Common myeloid progenitor, CD34-positive (primary cell): Measurements from ENCODE around the gene ITPRID2.
A peak's percentile ranks its signal among the peaks of the same experiment; 100 is the strongest.

Experiments used
- CTCF ChIA-PET: fragments of 350-600 bp; sonication (Branson Sonifier 250); formaldehyde crosslinking; loops from one replicate; lab custom pipeline; 2021; ENCODE audit warnings: antibody characterized with exemption; lab: Charles Lee
- POLR2A ChIA-PET: fragments of 350-600 bp; sonication (Branson Sonifier 250); formaldehyde crosslinking; loops from one replicate; lab custom pipeline; 2021; ENCODE audit warnings: antibody characterized with exemption; lab: Charles Lee
- DNase-seq, 3 donors: peaks; one replicate each; pipeline versions ENCODE4 v3.0.0 to v3.0.0-alpha.2; 2013
- H3K27ac ChIP-seq, 2 experiments: 1 replicate in 1 of 2; 2 replicates in 1 of 2; pipeline ENCODE4 v1.7.0; 2013; ENCODE audit warnings: inconsistent platforms in 2 of 2, low read length in 2 of 2, mild to moderate bottlenecking in 2 of 2, low read depth in 1 of 2, moderate library complexity in 1 of 2; ENCODE audit not compliant: severe bottlenecking in 2 of 2, insufficient read depth in 1 of 2, poor library complexity in 1 of 2
- H3K27me3 ChIP-seq, 5 experiments: replicated peaks in 2 of 5; 1 replicate in 3 of 5; 2 replicates in 2 of 5; pipeline versions ENCODE4 v1.6.1 to v1.7.0; 2013; ENCODE audit warnings: low read length in 4 of 5, mild to moderate bottlenecking in 2 of 5, moderate library complexity in 2 of 5, inconsistent platforms in 1 of 5; ENCODE audit not compliant: insufficient read depth in 5 of 5, control insufficient read depth in 4 of 5
- H3K36me3 ChIP-seq, 4 experiments: 1 replicate in 2 of 4; 2 replicates in 2 of 4; pipeline versions ENCODE4 v1.6.1 to v1.7.0; 2013; ENCODE audit warnings: low read length in 3 of 4, control low read depth in 1 of 4, mild to moderate bottlenecking in 1 of 4; ENCODE audit not compliant: control insufficient read depth in 4 of 4, insufficient read depth in 4 of 4
- H3K4me1 ChIP-seq, 4 experiments: 1 replicate in 3 of 4; 2 replicates in 1 of 4; pipeline versions ENCODE4 v1.6.1 to v1.7.1; 2013; ENCODE audit warnings: low read length in 3 of 4, mild to moderate bottlenecking in 3 of 4, control low read depth in 1 of 4, inconsistent platforms in 1 of 4, moderate library complexity in 1 of 4; ENCODE audit not compliant: control insufficient read depth in 4 of 4, insufficient read depth in 4 of 4; ENCODE audit errors: control extremely low read depth in 1 of 4
- H3K4me3 ChIP-seq, 7 experiments: 1 replicate in 4 of 7; 2 replicates in 3 of 7; pipeline versions ENCODE4 v1.5.1 to v1.7.0; 2013; ENCODE audit warnings: mild to moderate bottlenecking in 7 of 7, low read length in 6 of 7, moderate library complexity in 6 of 7, inconsistent platforms in 2 of 7, low read depth in 2 of 7, control low read depth in 1 of 7; ENCODE audit not compliant: insufficient read depth in 4 of 7, control insufficient read depth in 1 of 7; ENCODE audit errors: extremely low read depth in 1 of 7
- H3K9me3 ChIP-seq, 5 experiments: 1 replicate in 4 of 5; 2 replicates in 1 of 5; pipeline versions ENCODE4 v1.6.1 to v1.7.1; 2013; ENCODE audit warnings: low read length in 4 of 5, mild to moderate bottlenecking in 2 of 5, inconsistent platforms in 1 of 5, low read depth in 1 of 5, moderate library complexity in 1 of 5; ENCODE audit not compliant: control insufficient read depth in 4 of 5, insufficient read depth in 2 of 5; ENCODE audit errors: control extremely low read depth in 1 of 5
- WGBS: methylation state at CpG from one replicate; pipeline ENCODE4 v1.1.5; 2013; ENCODE audit not compliant: insufficient coverage; 5-methylcytosine and 5-hydroxymethylcytosine counted together

ITPRID2 gene

DNA sequence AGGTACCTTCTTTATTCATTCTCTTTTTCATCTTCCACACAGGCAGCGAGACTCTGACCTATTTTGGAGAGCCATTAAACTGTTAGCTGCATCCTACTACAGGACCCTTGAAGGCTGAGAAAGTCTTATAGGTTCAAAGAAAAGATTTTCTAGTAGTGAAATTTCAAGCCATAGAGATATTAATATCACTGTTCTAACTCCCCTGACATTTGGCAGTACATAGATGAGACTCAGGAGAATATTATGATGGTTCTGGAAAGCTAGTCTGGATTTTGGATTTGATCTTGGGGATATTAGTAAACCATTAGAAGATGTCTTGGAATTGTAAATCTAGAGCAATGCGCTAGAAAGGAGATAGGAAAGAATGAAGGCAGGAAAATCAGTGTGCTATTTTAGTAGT is 1.3 kb upstream of the ITPRID2 start:
- peaks cover 0 to 5% (median 0%) of the 10 kb centered on the region in 4 experiments for H3K36me3 ChIP-seq
- H3K9me3 ChIP-seq: no peaks in the 10 kb centered on the region
- no peak for DNase-seq
- CTCF ChIA-PET: interaction anchor here (0.9 to 3.5 kb wide), 5 partner anchors 9 to 149 kb away, joined by 3 to 27 read pairs (median 3); no protein-coding TSS in a partner anchor
- no peaks in the 10 kb centered on the region for H3K27me3 ChIP-seq
- POLR2A ChIA-PET: interaction anchor here (0.6 kb wide), 1 partner anchor 246 kb away, joined by 6 read pairs; no protein-coding TSS in a partner anchor
- H3K4me3 ChIP-seq: no peak overlapping the region
- no peak overlapping the region for H3K27ac ChIP-seq
- WGBS: no CpG with 5 or more reads among the region's 2 CpGs
- peaks cover 19 to 32% (median 25%) of the 10 kb centered on the region in 4 experiments for H3K4me1 ChIP-seq

DNA sequence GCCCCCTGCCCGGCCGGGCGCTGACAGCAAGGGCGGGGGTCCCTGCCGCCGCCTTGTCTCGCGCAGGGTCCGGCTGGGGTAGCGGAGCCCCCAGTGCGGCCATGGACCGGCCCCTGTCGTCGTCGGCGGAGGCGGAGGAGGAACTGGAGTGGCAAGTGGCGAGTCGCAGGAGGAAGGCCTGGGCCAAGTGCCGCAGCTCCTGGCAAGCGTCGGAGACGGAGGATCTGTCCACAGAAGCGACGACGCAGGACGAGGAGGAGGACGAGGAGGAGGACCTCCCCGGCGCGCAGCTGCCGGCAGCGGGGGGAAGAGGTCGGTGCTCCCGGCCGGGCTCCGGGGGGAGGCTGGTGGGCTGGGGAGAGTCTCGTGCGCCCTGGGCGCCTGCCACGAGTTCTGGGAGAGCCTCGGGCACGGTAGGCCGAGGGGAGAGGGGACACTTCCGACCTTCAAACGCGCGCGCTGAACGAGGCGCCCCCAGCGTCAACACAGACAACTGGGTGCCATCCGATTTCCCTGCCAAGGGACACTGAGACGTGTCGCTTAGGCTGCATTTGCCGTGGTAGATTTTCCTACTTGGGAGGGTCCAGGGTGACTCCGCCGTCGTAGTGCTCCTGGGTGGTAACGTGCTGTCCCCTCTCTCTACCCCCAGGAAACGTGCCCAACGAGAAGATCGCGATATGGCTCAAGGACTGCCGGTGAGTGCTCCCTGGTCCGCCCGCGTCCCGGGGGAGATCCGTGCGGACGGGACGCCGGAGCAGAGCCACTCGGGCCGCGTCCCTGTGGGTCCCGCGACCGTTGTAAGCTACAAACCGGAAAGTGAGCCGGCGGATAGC is 652 bp downstream of the ITPRID2 start:
- CTCF ChIA-PET: interaction anchor here (0.5 to 3.5 kb wide), 7 partner anchors 8 to 142 kb away, joined by 3 to 27 read pairs (median 3); no protein-coding TSS in a partner anchor
- Histone ChIP-seq H3K36me3 (peaks cover 0 to 13% (median 4%) of the 10 kb centered on the region in 4 experiments), H3K4me3 (peak overlapping the region; percentile 64 to 92 (median 86)), H3K9me3 (no peaks in the 10 kb centered on the region), H3K27ac (peak overlapping the region; percentile 92), H3K4me1 (peaks cover 20 to 42% (median 28%) of the 10 kb centered on the region in 4 experiments), H3K27me3 (no peaks in the 10 kb centered on the region)
- 0% methylated on average over 70 of the region's 83 CpGs for WGBS
- POLR2A ChIA-PET: interaction anchor here (1.1 to 1.6 kb wide), 3 partner anchors 102 to 149 kb away, joined by 3 read pairs; no protein-coding TSS in a partner anchor
- peak; percentile 68 to 88 (median 79) for DNase-seq

DNA sequence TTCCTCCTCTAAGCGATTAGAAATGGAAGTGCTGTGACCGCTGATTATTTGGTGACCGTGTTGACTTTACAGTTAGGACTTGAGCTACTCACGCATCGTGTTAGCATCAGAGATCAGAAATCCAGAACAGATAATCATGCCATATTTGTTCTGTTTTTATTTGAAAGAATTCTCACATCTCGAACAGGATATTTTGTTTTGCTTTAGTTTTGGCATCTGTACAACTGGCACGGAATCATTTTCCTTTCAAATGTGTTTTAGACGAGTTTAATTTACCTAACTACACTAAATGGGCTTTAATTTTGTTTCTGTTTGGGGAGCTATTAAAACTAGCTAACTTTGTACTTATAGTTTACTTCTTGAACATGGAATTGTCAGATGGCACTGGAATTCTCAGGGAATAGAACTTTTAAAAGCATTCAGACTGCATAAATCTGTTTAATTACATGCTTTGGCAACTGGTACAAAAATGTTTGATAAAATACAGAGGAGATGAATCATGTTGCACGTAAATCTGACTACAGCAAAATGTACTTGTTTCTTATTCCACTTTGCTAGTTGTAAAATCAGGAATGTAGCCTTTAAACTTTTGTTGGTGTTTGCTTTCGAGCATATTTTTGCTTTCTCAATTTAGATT is 1.4 kb downstream of the ITPRID2 start:
- Histone ChIP-seq H3K27ac (peak overlapping the region; percentile 92), H3K36me3 (peaks cover 0 to 13% (median 4%) of the 10 kb centered on the region in 4 experiments), H3K27me3 (no peaks in the 10 kb centered on the region), H3K4me3 (peak overlapping the region; percentile 64 to 92 (median 86)), H3K9me3 (no peaks in the 10 kb centered on the region), H3K4me1 (peaks cover 20 to 42% (median 28%) of the 10 kb centered on the region in 4 experiments)
- peak in 2 of 3 donors; percentile 19 to 74 for DNase-seq
- CTCF ChIA-PET: interaction anchor here (0.5 to 3.5 kb wide), 5 partner anchors 11 to 142 kb away, joined by 3 to 27 read pairs (median 3); no protein-coding TSS in a partner anchor
- 5% methylated on average over 4 of the region's 10 CpGs for WGBS
- POLR2A ChIA-PET: interaction anchor here (1.1 to 1.6 kb wide), 2 partner anchors 104 to 150 kb away, joined by 3 read pairs; no protein-coding TSS in a partner anchor

DNA sequence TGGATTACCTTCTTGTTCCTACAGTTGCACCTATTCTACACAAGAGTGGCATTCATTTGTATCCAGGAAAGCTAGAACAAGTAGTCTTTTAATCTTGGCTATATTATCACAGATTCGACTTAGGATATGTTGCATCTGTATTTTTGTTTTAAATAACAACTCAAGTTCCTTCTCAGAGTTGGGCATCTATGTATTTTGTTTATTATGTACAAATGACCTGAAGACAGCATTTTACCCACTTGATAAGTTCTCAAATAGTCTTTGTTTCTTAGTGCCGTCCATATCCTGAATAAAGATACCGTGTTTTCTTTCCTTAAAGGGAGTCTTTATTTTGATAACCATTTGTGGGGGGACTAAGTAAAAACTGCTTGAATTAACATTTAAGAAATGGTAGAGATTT is 2.9 kb downstream of the ITPRID2 start:
- H3K27me3 ChIP-seq: no peaks in the 10 kb centered on the region
- H3K4me3 ChIP-seq: peak overlapping the region in 4 of 7 experiments; percentile 13 to 92 (median 76)
- H3K27ac ChIP-seq: no peak overlapping the region
- WGBS: no CpG with 5 or more reads among the region's 3 CpGs
- peaks cover 20 to 42% (median 28%) of the 10 kb centered on the region in 4 experiments for H3K4me1 ChIP-seq
- POLR2A ChIA-PET: no interaction called here
- CTCF ChIA-PET: interaction anchor here (1.3 to 1.7 kb wide), 4 partner anchors 9 to 153 kb away, joined by 3 to 9 read pairs (median 4); no protein-coding TSS in a partner anchor
- no peaks in the 10 kb centered on the region for H3K9me3 ChIP-seq
- no peak for DNase-seq
- H3K36me3 ChIP-seq: peaks cover 3 to 18% (median 7%) of the 10 kb centered on the region in 4 experiments

DNA sequence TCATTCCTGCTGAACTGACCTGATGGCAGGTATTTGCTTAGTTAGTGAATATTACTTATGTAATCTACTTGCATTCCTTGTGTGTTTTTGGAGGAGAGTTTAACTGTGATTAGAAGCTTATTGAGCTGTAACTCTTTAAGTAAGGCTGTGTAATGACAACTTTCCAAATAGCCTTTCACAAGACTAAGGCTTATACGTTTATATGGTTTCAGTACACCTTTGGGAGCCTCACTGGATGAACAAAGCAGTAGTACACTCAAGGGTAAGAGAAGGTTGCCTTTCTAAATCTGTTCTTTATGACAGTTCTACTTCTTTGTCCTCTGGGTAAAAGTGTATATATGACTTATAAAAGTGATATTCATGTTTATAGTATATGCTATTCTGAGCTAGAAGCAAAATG is 4.3 kb downstream of the ITPRID2 start:
- Histone ChIP-seq H3K4me1 (peaks cover 19 to 50% (median 32%) of the 10 kb centered on the region in 4 experiments), H3K36me3 (peaks cover 4 to 32% (median 17%) of the 10 kb centered on the region in 4 experiments), H3K4me3 (no peak overlapping the region), H3K9me3 (no peaks in the 10 kb centered on the region), H3K27me3 (no peaks in the 10 kb centered on the region), H3K27ac (no peak overlapping the region)
- WGBS: 100% methylated on average over 1 of the region's 1 CpG
- ChIA-PET CTCF (interaction anchor here (1.1 to 5.2 kb wide), 3 partner anchors 149 to 155 kb away, joined by 3 to 43 read pairs (median 3); no protein-coding TSS in a partner anchor), POLR2A (interaction anchor here (0.6 kb wide), 1 partner anchor 1770 kb away, joined by 4 read pairs; no protein-coding TSS in a partner anchor)
- DNase-seq: no peak

DNA sequence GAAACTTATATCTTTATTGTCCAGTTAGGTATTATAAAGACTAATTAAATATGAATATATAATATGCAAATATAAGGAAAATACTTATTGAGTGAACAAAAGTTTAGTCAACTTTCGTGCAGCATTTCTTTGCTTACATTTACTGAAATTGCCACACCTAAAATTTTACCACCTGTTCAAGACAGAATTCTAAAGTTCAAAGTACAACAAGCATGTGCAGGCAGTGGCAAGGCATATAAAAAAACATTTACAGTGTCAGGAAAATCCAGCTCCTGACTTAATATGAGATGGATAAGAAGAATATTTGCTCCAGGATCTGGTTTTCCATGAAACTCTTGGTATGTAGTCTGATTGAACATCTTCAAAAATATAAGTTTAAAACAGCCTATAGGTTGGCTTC is 4.8 kb downstream of the ITPRID2 start:
- CTCF ChIA-PET: interaction anchor here (0.6 to 5.2 kb wide), 3 partner anchors 108 to 158 kb away, joined by 3 to 43 read pairs (median 5); no protein-coding TSS in a partner anchor
- POLR2A ChIA-PET: interaction anchor here (0.6 kb wide), 1 partner anchor 1770 kb away, joined by 4 read pairs; no protein-coding TSS in a partner anchor
- H3K9me3 ChIP-seq: no peaks in the 10 kb centered on the region
- DNase-seq: no peak
- no CpG with 5 or more reads among the region's 1 CpG for WGBS
- peaks cover 8 to 37% (median 19%) of the 10 kb centered on the region in 4 experiments for H3K36me3 ChIP-seq
- H3K4me1 ChIP-seq: peaks cover 15 to 46% (median 30%) of the 10 kb centered on the region in 4 experiments
- no peak overlapping the region for H3K27ac ChIP-seq
- H3K27me3 ChIP-seq: no peaks in the 10 kb centered on the region
- H3K4me3 ChIP-seq: no peak overlapping the region
